Measurements from ENCODE around the gene THBS4. TPM values are rescaled to one million over a fixed set of nuclear protein-coding genes. Genes with fewer than 3 reads are reported as not detected.

Gene THBS4
- polyA plus RNA-seq, 1 of the 3 experiments (the other 2 are of a cell fraction): 1.1 TPM

DNA sequence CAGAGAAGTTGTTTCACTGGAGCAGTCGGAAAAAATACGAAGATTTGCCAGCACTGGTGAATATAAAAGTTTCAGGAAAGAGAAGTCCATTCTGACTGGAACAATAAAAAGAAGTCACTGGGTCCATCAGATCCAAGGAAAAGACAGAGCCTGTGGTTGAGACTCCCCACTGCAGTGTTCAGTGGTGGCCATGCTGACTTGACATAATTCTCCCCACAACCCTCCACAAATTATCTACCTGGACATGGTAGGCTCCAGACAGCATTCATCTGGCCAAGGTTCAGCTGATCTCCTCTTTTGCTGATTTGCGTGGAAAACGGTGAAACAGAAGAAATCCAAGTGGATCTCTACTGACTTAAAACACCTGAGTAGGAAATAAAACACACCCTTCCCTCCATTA lies 8.0 kb downstream of the THBS4 start:
- H3K9ac ChIP-seq: no peak overlapping the region
- no peaks in the 10 kb centered on the region for H3F3A ChIP-seq (replicated peaks; ENCODE audit: insufficient read depth)
- TF ChIP-seq NFIC (IDR thresholded peaks at IDR 0.05; ENCODE audit: borderline replicate concordance) (no peak), JUND (IDR thresholded peaks at IDR 0.05) (no peak), RXRA (IDR thresholded peaks at IDR 0.05; ENCODE audit: borderline replicate concordance, low read depth) (no peak), RCOR1 (IDR thresholded peaks at IDR 0.05; ENCODE audit: low read length) (no peak)
- TF ChIP-seq, protein P1, sequence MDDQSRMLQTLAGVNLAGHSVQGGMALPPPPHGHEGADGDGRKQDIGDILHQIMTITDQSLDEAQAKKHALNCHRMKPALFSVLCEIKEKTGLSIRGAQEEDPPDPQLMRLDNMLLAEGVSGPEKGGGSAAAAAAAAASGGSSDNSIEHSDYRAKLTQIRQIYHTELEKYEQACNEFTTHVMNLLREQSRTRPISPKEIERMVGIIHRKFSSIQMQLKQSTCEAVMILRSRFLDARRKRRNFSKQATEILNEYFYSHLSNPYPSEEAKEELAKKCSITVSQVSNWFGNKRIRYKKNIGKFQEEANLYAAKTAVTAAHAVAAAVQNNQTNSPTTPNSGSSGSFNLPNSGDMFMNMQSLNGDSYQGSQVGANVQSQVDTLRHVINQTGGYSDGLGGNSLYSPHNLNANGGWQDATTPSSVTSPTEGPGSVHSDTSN (IDR thresholded peaks at IDR 0.05): no peak
- TF ChIP-seq, protein P2, sequence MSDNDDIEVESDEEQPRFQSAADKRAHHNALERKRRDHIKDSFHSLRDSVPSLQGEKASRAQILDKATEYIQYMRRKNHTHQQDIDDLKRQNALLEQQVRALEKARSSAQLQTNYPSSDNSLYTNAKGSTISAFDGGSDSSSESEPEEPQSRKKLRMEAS (IDR thresholded peaks at IDR 0.05; ENCODE audit: low read depth): no peak
- no peaks in the 10 kb centered on the region for H3K36me3 ChIP-seq (replicated peaks in 1 of 2; ENCODE audit: control insufficient read depth in 1 of 2, insufficient read depth in 2 of 2, low read length in 1 of 2)
- no peak overlapping the region for H2AFZ ChIP-seq (ENCODE audit: low read depth)
- H3K4me3 ChIP-seq (ENCODE audit: low read depth in 2 of 2, low read length in 1 of 2): no peak overlapping the region
- H3K4me2 ChIP-seq: no peak overlapping the region
- H3K9me2 ChIP-seq: no peaks in the 10 kb centered on the region
- H3K4me1 ChIP-seq (ENCODE audit: control insufficient read depth in 1 of 2, insufficient read depth in 2 of 2, low read depth in 1 of 2, low read length in 1 of 2): peaks cover 0 to 2% of the 10 kb centered on the region in 2 experiments; a peak in 1 of 4 replicates
- no peaks in the 10 kb centered on the region for H3K79me2 ChIP-seq (ENCODE audit: insufficient read depth)
- H3K27me3 ChIP-seq (ENCODE audit: insufficient read depth): no peaks in the 10 kb centered on the region; the same call in 1 of the 2 replicates
- no peaks in the 10 kb centered on the region for H3K9me3 ChIP-seq
- CTCF ChIA-PET: interaction anchor here (1.4 kb wide), 1 partner anchor 40 kb away, joined by 7 read pairs; no protein-coding TSS in a partner anchor
- no peak overlapping the region for H3K27ac ChIP-seq (ENCODE audit: low read depth in 2 of 2, low read length in 1 of 2)
- POLR2A ChIA-PET: no interaction called here
- no peaks in the 10 kb centered on the region for H4K20me1 ChIP-seq (ENCODE audit: insufficient read depth)
- WGBS (ENCODE audit: low lambda C conversion rate): 58% methylated on average over 4 of the region's 4 CpGs
- no peak for DNase-seq

DNA sequence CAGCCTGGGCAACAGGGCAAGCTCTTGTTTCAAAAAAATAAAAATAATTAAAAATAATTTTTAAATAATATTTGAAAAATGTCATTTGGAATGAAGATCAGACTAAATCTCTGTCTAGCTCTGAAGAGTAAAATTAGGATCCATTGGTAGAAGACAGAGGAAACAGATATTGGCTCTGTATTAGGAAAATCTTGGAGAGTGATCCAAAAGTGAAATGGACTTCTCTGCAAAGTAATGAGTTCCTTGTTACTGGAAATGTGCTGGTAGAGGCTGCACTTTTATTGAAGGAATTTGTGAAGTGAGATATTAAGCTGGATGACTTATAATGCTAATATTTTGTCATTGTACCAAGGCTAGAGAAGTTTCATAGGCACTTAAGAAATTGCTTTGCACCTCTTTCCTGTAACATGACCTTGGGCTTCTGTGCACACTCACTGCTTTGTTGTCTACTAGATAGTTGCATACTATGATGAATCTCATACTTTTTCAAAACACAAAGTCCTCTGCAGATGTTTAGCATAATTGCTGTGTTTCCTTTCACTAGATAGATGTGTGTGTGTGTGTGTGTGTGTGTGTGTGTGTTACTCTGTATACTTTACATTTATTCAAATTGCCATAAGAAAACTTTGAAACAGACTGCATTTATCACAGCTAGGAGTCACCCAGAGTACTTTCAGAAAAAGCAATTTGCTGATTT lies 13.1 kb downstream of the THBS4 start:
- TF ChIP-seq TAF1 (IDR thresholded peaks at IDR 0.05; ENCODE audit: borderline replicate concordance, low read depth, low read length): no peak
- TF ChIP-seq RCOR1 (IDR thresholded peaks at IDR 0.05; ENCODE audit: low read length): no peak
- TF ChIP-seq CHD2 (IDR thresholded peaks at IDR 0.05; ENCODE audit: low read length, partially characterized antibody): no peak
- TF ChIP-seq, protein P2 (IDR thresholded peaks at IDR 0.05; ENCODE audit: low read depth): no peak
- TF ChIP-seq SMC3 (IDR thresholded peaks at IDR 0.05; ENCODE audit: low read depth, low read length): no peak
- TF ChIP-seq, protein P1 (IDR thresholded peaks at IDR 0.05): no peak
- TF ChIP-seq, protein P3, sequence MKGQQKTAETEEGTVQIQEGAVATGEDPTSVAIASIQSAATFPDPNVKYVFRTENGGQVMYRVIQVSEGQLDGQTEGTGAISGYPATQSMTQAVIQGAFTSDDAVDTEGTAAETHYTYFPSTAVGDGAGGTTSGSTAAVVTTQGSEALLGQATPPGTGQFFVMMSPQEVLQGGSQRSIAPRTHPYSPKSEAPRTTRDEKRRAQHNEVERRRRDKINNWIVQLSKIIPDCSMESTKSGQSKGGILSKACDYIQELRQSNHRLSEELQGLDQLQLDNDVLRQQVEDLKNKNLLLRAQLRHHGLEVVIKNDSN (IDR thresholded peaks at IDR 0.05; ENCODE audit: borderline replicate concordance, low read depth): no peak
- TF ChIP-seq RFX5 (IDR thresholded peaks at IDR 0.05; ENCODE audit: low read length): no peak
- TF ChIP-seq, protein P4, sequence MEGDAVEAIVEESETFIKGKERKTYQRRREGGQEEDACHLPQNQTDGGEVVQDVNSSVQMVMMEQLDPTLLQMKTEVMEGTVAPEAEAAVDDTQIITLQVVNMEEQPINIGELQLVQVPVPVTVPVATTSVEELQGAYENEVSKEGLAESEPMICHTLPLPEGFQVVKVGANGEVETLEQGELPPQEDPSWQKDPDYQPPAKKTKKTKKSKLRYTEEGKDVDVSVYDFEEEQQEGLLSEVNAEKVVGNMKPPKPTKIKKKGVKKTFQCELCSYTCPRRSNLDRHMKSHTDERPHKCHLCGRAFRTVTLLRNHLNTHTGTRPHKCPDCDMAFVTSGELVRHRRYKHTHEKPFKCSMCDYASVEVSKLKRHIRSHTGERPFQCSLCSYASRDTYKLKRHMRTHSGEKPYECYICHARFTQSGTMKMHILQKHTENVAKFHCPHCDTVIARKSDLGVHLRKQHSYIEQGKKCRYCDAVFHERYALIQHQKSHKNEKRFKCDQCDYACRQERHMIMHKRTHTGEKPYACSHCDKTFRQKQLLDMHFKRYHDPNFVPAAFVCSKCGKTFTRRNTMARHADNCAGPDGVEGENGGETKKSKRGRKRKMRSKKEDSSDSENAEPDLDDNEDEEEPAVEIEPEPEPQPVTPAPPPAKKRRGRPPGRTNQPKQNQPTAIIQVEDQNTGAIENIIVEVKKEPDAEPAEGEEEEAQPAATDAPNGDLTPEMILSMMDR (IDR thresholded peaks at IDR 0.05): no peak
- H3K4me2 ChIP-seq: no peak overlapping the region
- no peak for DNase-seq
- H3K9me2 ChIP-seq: no peaks in the 10 kb centered on the region
- H3K9me3 ChIP-seq: no peaks in the 10 kb centered on the region
- H3K79me2 ChIP-seq (ENCODE audit: insufficient read depth): no peaks in the 10 kb centered on the region
- no peaks in the 10 kb centered on the region; the same call in 1 of the 2 replicates for H3K27me3 ChIP-seq (ENCODE audit: insufficient read depth)
- no peaks in the 10 kb centered on the region for H4K20me1 ChIP-seq (ENCODE audit: insufficient read depth)
- H2AFZ ChIP-seq (ENCODE audit: low read depth): no peak overlapping the region
- no peaks in the 10 kb centered on the region for H3F3A ChIP-seq (replicated peaks; ENCODE audit: insufficient read depth)
- CTCF ChIA-PET: interaction anchor here (0.6 kb wide), 1 partner anchor 67 kb away, joined by 3 read pairs; no protein-coding TSS in a partner anchor
- no peak overlapping the region for H3K4me3 ChIP-seq (ENCODE audit: low read depth in 2 of 2, low read length in 1 of 2)
- no peak overlapping the region for H3K9ac ChIP-seq
- no peaks in the 10 kb centered on the region for H3K4me1 ChIP-seq (ENCODE audit: control insufficient read depth in 1 of 2, insufficient read depth in 2 of 2, low read depth in 1 of 2, low read length in 1 of 2)
- no peak overlapping the region for H3K27ac ChIP-seq (ENCODE audit: low read depth in 2 of 2, low read length in 1 of 2)
- POLR2A ChIA-PET: no interaction called here
- H3K36me3 ChIP-seq (replicated peaks in 1 of 2; ENCODE audit: control insufficient read depth in 1 of 2, insufficient read depth in 2 of 2, low read length in 1 of 2): no peaks in the 10 kb centered on the region

Data from SK-N-SH (cell line).